Measurements from ENCODE around the gene KANK2. TPM values are rescaled to one million over a fixed set of nuclear protein-coding genes. Genes with fewer than 3 reads are reported as not detected.
A peak's percentile ranks its signal among the peaks of the same experiment; 100 is the strongest.

Gene KANK2
- polyA plus RNA-seq (ENCODE audit: insufficient read length in 12 of 12) = 100 to 1,000 TPM in 11 of 12 donors, not detected in 1; 100 to 164 (median 118) TPM
- long read RNA-seq, donor 1, partial matches to known transcripts = 11 of 17 reads
- long read RNA-seq, donor 1, other reads (novel, unspliced or antisense) = 0 of 17 reads
- long read RNA-seq, donor 2, full-length matches to known transcripts = 8 of 8 reads
- long read RNA-seq, donor 2, partial matches to known transcripts = 0 of 8 reads
- long read RNA-seq, donor 2, other reads (novel, unspliced or antisense) = 0 of 8 reads
- long read RNA-seq, donor 3, partial matches to known transcripts = 0 of 1 reads
- long read RNA-seq, donor 3, other reads (novel, unspliced or antisense) = 0 of 1 reads
- long read RNA-seq, donor 4, partial matches to known transcripts = 0 of 1 reads
- long read RNA-seq, donor 4, other reads (novel, unspliced or antisense) = 0 of 1 reads
- long read RNA-seq, donor 5, partial matches to known transcripts = 80 of 86 reads
- long read RNA-seq, donor 5, other reads (novel, unspliced or antisense) = 0 of 86 reads
- long read RNA-seq, donor 6, partial matches to known transcripts = 0 of 2 reads
- long read RNA-seq, donor 6, other reads (novel, unspliced or antisense) = 0 of 2 reads
- long read RNA-seq, donor 7, partial matches to known transcripts = 0 of 6 reads
- long read RNA-seq, donor 7, other reads (novel, unspliced or antisense) = 0 of 6 reads
- long read RNA-seq, donor 8, full-length matches to known transcripts = 3 of 3 reads
- long read RNA-seq, donor 8, partial matches to known transcripts = 0 of 3 reads
- long read RNA-seq, donor 8, other reads (novel, unspliced or antisense) = 0 of 3 reads
- long read RNA-seq, donor 9, full-length matches to known transcripts = 2 of 7 reads
- long read RNA-seq, donor 9, partial matches to known transcripts = 5 of 7 reads
- long read RNA-seq, donor 9, other reads (novel, unspliced or antisense) = 0 of 7 reads
- long read RNA-seq, donor 10, full-length matches to known transcripts = 7 of 7 reads
- long read RNA-seq, donor 10, partial matches to known transcripts = 0 of 7 reads
- long read RNA-seq, donor 10, other reads (novel, unspliced or antisense) = 0 of 7 reads
- long read RNA-seq, donor 11, partial matches to known transcripts = 0 of 1 reads
- long read RNA-seq, donor 11, other reads (novel, unspliced or antisense) = 0 of 1 reads

DNA sequence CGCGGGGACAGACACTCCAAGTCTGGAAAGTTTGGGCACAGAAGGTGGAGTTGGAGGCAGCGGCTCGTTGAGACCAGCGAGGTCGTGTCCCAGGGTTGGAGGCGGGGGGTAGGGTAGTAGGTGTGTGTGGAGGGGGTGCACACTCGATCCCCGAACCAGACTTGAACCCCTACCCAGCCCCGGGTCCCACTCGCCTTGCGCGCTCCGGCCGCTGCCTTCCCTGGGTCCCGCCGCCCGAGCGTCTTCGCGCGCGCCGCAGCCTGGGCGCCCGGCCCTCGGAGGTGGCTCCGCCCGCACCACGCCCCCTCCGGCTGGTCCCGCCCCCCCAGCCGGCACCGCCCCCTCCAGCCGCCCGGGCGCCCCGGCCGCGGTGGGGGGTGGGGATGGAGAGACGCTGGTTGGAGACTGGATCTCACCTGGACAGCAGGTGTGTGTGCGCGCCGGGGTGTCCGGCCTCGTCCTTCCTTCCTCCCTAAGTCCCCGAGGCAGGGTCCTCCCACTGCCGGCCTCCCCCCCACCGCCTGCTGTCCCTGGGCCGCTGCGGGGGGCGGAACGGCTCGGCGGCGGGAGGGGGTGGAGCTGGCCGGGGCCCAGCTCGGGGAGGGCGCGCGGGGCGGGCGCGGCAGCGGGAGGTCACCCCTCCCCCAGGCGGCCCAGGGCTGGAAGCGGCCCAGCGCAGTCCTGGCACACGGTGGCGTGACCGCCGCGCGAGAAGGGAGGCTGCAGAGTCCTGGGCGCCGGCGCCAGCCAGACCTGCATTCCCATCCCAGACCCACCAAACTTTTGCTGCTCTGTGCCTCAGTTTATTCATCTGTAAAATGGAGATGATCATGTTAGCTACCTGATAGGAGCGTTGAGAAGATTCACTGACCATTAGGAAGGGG, at the start of gene KANK2:
Gene KANK2, minus strand, starts transcription at position 255 of the 884 bp plus-strand sequence. CDS start 3,034 bp downstream, outside the sequence.
- DNase-seq = peak; percentile 82

DNA sequence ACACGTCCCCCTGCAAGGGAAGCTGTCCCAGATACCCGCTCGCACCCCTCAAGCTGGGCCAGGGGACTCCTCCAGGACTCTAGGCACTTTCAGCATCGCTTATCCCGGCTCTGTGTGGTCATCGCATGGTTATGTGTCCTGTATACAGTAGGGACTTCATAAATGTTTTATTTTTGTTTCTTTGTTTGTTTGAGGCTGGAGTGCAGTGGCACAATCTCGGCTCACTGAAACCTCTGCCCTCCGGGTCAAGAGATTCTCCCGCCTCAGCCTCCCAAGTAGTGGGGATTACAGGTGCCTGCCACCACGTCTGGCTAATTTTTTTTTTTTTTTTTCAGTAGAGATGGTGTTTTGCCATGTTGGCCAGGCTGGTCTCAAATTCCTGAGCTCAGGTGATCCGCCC, 49.6 kb upstream of the KANK2 start:
- DNase-seq = no peak

DNA sequence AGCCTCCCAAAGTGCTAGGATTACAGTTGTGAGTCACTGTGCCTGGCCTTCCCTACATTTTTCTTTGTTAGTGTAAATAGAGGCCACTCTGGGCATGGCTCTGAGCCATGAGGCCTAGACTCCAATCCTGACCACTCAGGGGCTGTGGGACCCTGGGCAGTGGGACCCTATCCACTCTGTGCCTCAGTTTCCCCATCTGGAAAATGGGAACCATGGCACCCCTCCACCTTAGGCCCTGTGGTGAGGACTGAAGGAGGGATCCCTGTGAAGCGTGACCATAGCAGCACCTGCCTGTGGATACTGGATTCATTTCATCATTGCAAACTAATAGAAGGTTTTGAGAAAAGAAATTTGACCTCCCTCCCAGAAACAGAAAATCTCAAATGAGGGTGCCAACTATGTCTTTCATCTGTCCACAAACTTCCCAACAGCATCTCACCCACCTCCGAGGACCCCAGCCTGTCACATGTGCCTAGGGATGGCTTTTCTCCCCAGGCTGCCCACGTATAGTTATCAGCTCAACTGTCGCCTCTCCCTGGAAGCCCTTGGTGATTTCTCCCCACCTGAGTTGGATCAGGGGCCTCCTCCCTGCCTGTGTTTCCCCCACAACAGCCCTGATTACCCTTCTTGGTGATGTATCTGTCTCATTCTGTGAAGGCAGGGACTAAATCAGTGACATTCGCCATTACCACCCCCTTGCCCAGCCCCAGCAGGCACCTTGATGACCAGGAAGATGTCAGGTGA, 47.7 kb upstream of the KANK2 start:
- DNase-seq = no peak

DNA sequence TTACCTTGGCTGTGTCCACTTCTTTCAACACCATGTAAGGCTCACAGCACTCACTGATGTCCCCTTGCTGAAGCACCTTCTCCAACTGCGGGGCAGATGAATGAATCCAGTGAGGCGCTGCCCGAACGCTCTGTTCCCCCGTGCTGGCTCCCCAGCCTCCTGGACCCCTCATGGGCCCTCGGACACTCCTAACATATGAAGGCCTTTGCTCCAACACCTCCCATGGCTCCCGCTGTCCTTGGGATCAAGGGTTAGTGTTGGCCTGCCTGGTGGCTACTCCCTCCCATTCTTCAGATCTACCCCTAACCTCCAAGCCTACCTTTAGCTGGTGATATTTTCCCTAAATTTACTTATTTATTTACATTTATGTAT, 46.4 kb upstream of the KANK2 start:
- DNase-seq = no peak

DNA sequence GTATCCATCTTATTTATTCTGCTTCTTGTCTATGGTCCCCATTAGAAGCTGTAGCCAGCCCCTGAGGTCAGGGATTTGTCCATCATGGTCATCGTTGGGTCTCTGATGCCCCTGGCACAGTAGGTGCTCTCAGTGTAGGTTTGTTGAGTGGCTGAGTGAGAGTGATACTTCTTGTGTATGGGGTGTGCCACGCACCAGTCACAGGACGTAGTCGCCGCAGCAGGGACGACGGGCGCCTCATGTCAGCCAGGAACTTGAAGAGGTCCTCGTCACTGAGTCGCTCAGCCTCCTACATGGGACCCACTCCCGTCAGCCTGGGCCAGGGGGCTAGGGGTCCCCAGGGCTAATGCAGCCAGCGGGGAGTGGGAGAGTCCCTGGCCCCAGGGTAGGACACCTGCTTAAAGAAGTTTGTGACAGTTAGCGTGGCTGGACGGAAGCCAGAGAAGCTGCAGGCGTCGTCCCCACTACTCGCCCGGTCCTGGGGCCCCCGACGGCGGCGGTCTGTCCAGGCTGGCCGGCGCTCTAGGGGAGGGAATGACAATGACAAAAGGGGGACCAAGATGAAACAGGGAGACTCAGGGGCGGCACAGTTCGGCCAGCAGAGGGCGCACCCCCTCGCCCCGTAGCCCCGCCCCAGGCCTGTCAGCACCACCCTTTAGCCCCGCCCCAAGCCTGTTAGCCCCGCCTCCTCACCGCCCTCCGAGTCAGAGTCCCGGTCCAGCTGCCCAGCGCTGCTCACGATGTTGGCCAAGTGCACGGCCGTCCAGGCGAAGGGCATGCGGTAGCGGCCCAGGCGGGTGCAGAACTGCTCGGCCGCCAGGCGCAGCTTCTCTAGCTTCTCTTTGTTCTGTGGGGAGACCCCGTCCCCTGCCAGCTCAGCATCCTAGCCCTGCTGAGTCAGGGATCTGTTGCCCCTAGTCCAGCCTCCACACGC, 45.8 kb upstream of the KANK2 start:
- peak; percentile 77 for DNase-seq

DNA sequence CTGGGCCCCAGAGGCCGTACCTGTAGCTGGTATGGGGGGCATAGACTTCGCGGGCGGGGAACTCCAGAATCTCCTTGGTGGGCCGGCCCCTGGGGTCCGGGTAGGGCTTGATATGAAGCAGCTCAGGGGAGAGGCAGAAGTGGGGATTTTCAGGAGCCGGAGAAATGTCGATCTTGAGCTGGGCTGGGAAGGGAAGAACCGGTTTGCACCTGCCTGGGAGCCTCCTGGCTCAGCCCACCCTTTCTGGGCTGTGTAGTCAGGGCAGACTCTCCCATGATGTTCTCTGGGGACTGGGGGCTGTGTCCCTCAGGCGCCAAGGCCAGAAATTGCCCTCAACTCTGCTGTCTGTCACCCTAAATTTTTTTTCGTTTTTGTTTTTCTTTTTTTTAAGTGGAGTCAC, 44.7 kb upstream of the KANK2 start:
- DNase-seq = no peak

DNA sequence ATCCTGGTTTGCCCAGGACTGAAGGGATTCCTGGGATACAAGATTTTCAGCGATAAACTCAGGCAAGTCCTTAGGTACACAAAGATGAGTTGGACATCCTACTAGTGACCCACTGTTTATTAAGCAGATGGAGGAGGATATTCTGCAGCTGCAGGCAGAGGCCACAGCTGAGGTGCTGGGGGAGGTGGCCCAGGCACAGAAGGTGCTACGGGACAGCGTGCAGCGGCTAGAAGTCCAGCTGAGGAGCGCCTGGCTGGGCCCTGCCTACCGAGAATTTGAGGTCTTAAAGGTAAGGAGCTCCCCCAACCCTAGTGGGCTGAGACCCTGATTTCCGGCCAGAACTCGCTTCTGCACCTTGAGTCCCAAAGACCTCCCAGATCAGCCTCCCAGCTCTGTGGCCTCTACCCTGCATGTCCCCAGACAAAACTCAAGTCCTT, 42.7 kb upstream of the KANK2 start:
- DNase-seq = no peak

DNA sequence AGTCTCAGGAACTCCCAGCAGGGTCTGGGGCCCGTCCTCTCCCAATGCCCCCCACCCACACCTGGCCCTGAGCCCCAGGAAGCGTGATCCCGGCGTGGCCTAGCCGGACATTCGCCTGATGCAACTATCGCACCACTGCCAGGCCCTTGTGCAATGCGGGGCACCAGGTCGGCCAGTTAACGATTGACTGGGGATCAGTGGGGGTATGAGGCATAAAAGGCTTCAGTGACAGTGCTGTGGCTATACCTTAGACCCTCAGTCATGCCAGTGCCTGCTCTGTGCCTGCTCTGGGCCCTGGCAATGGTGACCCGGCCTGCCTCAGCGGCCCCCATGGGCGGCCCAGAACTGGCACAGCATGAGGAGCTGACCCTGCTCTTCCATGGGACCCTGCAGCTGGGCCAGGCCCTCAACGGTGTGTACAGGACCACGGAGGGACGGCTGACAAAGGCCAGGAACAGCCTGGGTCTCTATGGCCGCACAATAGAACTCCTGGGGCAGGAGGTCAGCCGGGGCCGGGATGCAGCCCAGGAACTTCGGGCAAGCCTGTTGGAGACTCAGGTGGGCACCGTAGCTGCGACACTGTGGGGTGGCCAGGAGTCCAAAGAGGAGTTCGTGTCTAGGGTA, 42.1 kb upstream of the KANK2 start, which contains the start of gene ANGPTL8:
Gene ANGPTL8, plus strand, starts transcription at position 243 of the 624 bp plus-strand sequence. Its CDS starts 19 bp downstream, at position 262.
- DNase-seq = no peak

DNA sequence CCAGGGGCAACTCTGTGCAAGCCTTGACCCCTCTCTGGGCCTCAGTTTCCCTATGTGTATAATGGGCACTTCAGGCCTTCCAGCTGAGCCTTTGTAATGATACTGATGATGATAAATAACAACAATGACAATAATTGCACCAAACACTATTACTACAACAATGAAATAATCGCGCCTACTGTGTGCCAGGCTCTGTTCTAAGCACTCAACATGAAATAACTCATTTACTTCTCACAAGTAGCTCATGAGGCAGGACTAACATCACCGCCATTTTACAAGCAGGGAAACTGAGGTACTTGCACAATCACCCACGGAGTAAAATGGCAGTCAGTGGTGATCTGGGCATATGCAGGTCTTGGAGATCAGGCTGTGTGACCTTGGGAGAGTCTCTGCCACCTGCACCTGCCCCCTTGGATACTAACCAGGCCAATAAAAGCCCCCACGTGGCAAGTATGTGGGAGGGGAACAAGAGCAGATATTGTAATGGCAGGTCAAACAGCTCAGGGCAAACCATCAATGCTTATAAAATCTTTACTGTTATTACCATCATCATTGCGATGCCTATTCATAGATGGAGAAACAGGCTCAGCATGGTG, 41.5 kb upstream of the KANK2 start:
- no peak for DNase-seq

DNA sequence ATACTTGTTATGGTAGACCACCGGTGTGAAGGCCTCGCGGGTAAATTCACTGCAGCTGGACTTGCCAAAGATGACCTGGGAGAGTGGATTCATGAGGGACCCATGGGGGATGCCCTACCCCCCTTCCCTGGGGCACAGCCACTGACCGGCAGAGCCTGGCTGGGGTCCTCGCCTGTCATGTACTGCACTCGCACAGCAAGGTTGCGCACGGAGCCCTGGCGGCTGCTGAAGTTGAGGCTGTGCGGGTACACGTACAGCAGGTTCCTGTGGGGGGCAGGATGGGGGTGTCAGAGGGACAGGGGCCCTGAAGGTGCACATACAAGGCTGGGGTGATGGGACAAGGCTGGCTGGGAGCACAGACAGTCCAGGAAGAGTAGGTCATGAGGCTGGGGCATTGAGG, 40.7 kb upstream of the KANK2 start:
- DNase-seq = no peak

DNA sequence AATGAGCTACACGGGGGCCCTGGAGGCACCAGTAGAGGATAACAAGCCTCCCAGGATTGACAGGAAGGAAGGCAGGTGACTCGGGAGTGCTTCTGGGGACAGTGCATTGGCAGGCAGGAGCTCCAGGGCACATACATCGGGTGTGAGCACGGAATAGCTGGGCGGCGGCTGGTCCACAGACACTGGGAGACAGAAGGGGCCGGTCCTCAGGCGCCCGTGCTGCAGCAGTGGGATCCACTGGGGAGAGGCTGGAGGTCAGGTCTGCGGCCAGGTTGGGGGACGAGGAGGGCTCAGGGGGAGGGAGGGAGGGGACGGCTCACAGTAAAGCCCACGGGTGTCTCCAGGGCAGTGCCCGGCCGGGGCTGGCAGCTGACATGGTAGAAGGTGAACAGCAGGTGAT, 40.0 kb upstream of the KANK2 start:
- DNase-seq = no peak

DNA sequence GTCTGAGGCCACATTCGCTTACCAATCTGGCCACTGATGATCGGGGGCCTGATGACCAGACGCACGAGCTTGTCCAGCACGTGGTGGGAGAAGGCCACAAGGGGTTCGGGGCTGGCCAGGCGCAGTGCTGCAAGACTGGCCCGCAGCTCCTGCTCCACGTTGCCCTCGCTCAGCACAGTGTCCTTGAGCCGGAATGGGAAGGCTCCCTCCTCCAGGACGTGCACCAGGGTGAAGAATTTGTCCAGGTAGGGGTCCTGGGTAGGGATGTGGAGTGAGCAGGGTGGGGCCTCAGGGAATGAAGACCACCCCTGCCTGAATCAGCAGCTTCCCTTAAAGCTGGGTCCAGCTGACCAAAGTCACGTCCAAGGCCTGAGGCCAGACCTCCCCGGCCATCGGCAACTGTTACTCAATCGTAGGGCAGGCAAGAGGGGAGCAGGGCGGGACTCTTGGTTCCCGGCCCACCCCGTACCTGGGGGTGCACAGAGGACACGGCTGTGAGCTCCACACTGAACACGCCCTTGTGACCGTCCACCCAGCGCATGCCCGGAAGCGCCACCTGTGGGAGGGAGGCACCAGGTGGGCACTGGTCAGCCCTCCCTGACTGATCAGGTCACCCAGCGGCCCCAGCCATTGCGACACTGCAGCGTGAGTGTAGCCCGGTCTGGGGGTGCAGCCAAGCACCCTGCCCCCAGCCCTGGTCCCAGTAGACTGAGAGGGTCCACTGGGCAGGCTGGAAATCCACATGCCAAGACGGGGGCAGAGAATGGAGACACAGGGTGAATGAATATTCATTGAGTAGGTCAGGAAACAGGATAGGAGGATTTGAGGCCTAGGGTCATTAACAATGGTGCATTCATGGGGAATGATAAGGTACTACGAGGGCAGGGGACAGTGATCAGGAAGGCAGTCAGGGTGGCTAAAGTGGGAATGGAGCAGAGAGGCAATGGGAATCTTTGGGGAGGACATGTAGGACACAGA, 39.3 kb upstream of the KANK2 start:
- no peak for DNase-seq

DNA sequence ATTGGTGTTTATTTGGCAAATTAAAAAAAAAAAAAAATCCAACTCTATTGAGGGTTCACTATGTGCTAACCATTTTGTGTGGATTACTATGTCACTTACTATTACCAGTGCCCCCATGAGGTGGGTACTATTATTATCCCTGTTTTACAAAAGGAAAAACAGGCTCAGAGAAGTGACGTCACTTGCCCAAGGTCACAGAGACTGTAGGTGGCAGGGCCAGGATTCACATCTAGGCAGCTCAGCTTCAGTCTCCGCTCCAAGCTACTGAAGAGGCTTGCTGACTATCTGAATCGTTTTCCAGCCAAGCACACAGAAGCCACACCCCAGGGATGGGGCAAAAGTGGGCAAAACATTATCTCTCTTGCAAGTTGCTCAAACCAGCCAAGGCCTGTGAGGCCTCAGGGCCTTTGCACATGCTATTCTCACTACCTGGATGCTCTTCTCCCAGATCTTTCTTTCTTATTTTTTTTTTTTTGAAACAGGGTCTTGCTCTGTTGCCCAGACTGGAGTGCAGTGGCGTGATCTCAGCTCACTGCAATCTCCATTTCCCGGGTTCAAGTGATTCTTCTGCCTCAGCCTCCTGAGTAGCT, 37.2 kb upstream of the KANK2 start:
- DNase-seq = no peak

DNA sequence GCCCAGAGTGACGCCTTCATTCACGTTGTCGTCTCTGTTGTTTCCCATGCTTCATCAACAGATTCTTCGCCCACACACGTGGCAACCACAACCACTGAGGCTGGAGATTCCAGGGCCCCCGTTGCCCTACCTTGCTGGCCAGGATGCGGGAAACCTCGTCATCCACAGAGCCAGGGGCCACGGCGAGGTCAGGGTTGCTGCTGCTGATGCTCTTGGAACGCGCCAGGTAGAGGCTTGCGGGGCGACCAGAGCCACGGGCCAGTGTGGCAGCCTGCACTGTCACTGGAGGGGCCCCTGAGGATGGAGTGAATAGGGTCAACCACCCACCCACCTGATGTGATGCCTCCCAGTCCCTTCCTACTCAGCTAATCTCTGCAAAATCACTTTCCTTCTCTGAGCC, 35.7 kb upstream of the KANK2 start:
- DNase-seq = no peak

DNA sequence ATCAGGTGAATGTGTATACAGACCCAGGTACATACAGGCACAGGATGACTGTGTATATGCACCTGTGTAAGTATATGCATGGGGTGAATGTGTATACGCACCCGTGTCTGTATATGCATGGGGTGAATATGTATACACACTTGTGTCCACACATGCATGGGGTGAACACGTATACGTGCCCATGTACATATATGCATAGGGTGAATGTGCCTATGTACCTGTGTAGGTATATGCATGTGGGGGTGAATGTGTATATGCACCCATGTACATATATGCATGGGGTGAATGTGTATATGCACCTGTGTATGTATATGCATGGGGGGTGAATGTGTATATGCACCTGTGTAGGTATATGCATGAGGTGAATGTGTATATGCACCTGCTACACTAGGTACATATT, 35.2 kb upstream of the KANK2 start:
- no peak for DNase-seq

DNA sequence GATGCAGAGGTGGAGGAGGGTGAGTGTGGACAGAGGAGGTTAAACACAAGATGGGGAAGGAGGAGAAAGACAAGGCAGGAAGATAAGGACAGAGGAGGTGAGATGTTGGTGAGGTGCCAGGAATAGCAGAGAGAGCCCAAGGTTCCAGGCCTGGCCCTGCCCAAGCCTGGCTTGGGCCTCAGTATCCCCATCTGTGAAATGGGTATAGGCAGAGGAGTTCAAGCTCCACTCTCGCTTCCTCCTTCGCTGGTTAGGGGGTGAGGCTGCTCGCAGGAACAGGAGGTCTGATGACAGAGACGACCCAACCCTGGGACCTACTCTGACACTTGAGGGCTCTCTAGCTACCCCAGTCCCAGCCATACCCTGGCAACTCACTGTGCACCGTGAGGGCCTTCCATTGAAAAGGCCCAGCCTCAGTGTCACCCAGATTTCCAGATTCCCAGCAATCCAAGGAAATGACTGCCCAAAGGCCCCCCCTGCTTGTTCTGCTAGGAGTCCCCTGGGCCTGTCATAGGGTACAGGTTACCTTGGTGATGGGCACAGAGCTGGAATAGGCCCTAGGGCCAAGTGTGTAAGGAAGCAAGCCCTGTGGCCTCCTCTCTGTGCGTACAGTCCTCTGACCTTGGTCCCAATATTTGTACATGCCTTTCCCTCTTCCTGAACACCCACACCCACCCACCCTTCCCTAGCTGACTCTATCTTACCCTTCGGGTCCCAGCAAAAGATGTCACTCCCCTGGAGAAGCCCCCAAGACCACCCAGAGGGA, 33.5 kb upstream of the KANK2 start:
- no peak for DNase-seq
